ENCODE data around the gene ZNF804A.

The ZNF804A gene

GRCh38 chr2:184637781-184638180 is 39.5 kb downstream of the ZNF804A start:
- DNase-seq (ENCODE audit: low spot score), result no peak
- TF ChIP-seq CTCF (IDR thresholded peaks at IDR 0.05; ENCODE audit: extremely low read depth, missing control alignments), result no peak

GRCh38 chr2:184644685-184645084 is 46.4 kb downstream of the ZNF804A start:
- no peak for DNase-seq (ENCODE audit: low spot score)
- TF ChIP-seq CTCF (IDR thresholded peaks at IDR 0.05; ENCODE audit: extremely low read depth, missing control alignments), result no peak

GRCh38 chr2:184646177-184646576 is 47.8 kb downstream of the ZNF804A start:
- no peak for DNase-seq (ENCODE audit: low spot score)
- no peak for TF ChIP-seq CTCF (IDR thresholded peaks at IDR 0.05; ENCODE audit: extremely low read depth, missing control alignments)

GRCh38 chr2:184646593-184646992 is 48.3 kb downstream of the ZNF804A start:
- TF ChIP-seq CTCF (IDR thresholded peaks at IDR 0.05; ENCODE audit: extremely low read depth, missing control alignments), result no peak

GRCh38 chr2:184654945-184655344 is 56.6 kb downstream of the ZNF804A start:
- no peak for DNase-seq (ENCODE audit: low spot score)

More at GRCh38 chr2:184646593-184646992, 48.3 kb downstream of the ZNF804A start:
- no peak for DNase-seq (ENCODE audit: low spot score)

GRCh38 chr2:184677171-184677570 is 78.8 kb downstream of the ZNF804A start:
- TF ChIP-seq CTCF (IDR thresholded peaks at IDR 0.05; ENCODE audit: extremely low read depth, missing control alignments), result no peak
- no peak for DNase-seq (ENCODE audit: low spot score)

More at GRCh38 chr2:184654945-184655344, 56.6 kb downstream of the ZNF804A start:
- no peak for TF ChIP-seq CTCF (IDR thresholded peaks at IDR 0.05; ENCODE audit: extremely low read depth, missing control alignments)

GRCh38 chr2:184679219-184680018 is 81.1 kb downstream of the ZNF804A start:
- DNase-seq (ENCODE audit: low spot score), result no peak
- no peak for TF ChIP-seq CTCF (IDR thresholded peaks at IDR 0.05; ENCODE audit: extremely low read depth, missing control alignments)

Data from GM20000 (cell line).